ENCODE measurements around the gene MON2. TPM values are rescaled to one million over a fixed set of nuclear protein-coding genes. Genes with fewer than 3 reads are reported as not detected.
A peak's percentile ranks its signal among the peaks of the same experiment; 100 is the strongest.

Gene MON2, protein sequence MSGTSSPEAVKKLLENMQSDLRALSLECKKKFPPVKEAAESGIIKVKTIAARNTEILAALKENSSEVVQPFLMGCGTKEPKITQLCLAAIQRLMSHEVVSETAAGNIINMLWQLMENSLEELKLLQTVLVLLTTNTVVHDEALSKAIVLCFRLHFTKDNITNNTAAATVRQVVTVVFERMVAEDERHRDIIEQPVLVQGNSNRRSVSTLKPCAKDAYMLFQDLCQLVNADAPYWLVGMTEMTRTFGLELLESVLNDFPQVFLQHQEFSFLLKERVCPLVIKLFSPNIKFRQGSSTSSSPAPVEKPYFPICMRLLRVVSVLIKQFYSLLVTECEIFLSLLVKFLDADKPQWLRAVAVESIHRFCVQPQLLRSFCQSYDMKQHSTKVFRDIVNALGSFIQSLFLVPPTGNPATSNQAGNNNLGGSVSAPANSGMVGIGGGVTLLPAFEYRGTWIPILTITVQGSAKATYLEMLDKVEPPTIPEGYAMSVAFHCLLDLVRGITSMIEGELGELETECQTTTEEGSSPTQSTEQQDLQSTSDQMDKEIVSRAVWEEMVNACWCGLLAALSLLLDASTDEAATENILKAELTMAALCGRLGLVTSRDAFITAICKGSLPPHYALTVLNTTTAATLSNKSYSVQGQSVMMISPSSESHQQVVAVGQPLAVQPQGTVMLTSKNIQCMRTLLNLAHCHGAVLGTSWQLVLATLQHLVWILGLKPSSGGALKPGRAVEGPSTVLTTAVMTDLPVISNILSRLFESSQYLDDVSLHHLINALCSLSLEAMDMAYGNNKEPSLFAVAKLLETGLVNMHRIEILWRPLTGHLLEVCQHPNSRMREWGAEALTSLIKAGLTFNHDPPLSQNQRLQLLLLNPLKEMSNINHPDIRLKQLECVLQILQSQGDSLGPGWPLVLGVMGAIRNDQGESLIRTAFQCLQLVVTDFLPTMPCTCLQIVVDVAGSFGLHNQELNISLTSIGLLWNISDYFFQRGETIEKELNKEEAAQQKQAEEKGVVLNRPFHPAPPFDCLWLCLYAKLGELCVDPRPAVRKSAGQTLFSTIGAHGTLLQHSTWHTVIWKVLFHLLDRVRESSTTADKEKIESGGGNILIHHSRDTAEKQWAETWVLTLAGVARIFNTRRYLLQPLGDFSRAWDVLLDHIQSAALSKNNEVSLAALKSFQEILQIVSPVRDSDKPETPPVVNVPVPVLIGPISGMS (N-terminal part only)
- total RNA-seq (57.9 TPM), polyA plus RNA-seq (ENCODE audit: insufficient read depth, low read depth, low replicate concordance) (11.6 TPM)
- long read RNA-seq, donor 1, partial matches to known transcripts: 0 of 2 reads
- long read RNA-seq, donor 1, other reads (novel, unspliced or antisense): 0 of 2 reads
- long read RNA-seq, donor 2, partial matches to known transcripts: 5 of 8 reads
- long read RNA-seq, donor 2, other reads (novel, unspliced or antisense): 0 of 8 reads
- long read RNA-seq, donor 3, full-length matches to known transcripts: 3 of 9 reads
- long read RNA-seq, donor 3, partial matches to known transcripts: 6 of 9 reads
- long read RNA-seq, donor 3, other reads (novel, unspliced or antisense): 0 of 9 reads
- long read RNA-seq, donor 4, full-length matches to known transcripts: 4 of 20 reads
- long read RNA-seq, donor 4, partial matches to known transcripts: 16 of 20 reads
- long read RNA-seq, donor 4, other reads (novel, unspliced or antisense): 0 of 20 reads
- long read RNA-seq, donor 5: 0 reads
- long read RNA-seq, donor 6: 0 reads
- long read RNA-seq, donor 7, full-length matches to known transcripts: 5 of 28 reads
- long read RNA-seq, donor 7, partial matches to known transcripts: 10 of 28 reads
- long read RNA-seq, donor 7, other reads (novel, unspliced or antisense): 13 of 28 reads
- long read RNA-seq, donor 8: 0 reads
- long read RNA-seq, donor 9: 0 reads
- long read RNA-seq, donor 10, partial matches to known transcripts: 11 of 14 reads
- long read RNA-seq, donor 10, other reads (novel, unspliced or antisense): 0 of 14 reads

DNA sequence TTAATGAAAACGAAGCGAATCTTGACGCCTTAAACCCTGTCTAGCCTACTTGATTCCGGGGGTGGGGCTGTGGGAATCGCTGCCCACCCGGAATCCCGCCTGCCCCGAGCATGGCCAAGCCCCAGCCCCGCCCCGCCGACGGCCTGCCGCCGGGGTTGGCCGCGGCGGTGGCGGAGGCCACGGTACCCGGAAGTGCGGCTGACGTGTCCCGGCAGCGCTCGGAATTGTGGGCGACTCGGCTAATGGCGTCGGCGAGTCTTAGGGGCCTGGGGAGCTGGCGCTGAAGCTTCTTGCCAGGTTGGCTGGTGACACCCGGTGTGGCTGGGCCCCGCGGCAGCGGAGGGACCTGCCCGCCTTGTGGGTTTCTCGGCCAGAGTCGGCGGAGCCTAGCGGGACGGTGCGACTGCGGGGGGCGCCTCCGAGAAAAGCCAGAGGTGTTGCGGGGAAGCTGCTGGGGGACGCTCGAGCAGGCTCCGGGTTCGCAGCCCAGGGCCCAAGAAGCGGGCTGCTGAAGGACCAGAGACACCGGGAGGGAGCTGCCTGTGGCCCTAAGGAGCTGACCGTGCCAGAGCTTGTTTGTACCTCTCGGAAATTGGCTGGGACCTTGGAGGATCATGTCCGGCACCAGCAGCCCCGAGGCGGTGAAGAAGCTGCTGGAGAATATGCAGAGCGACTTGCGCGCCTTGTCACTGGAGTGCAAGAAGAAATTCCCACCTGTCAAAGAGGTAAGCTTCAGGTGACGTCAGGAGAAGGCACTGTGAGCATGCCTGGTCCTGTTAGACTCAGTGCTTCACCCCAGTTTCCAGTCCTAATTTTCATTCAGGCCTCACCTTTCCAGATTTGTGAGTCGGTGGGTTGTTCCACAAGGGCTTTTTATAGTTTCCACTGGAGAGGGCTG lies at the start of gene MON2:
Gene MON2 (plus strand): TSS at position 233 of the 898 bp plus-strand sequence. CDS start 382 bp downstream, at position 615.
- Histone ChIP-seq H3K4me3 (ENCODE audit: low read length in 3 of 3) (peak within 1 kb of the TSS; percentile 95 to 98 (median 95)), H3K4me1 (ENCODE audit: control insufficient read depth in 2 of 3, insufficient read depth in 2 of 3, low read depth in 1 of 3, low read length in 3 of 3) (peaks cover 0 to 2% (median 0%) of the 10 kb centered on the region in 3 donors), H3K9me3 (ENCODE audit: control insufficient read depth in 2 of 3, insufficient read depth in 1 of 3, low read length in 3 of 3) (no peaks in the 10 kb centered on the region), H3K36me3 (ENCODE audit: control insufficient read depth in 2 of 3, insufficient read depth in 3 of 3, low read length in 3 of 3) (no peaks in the 10 kb centered on the region), H3K27me3 (ENCODE audit: control insufficient read depth, insufficient read depth, low read length) (no peaks in the 10 kb centered on the region), H3K27ac (ENCODE audit: low read depth in 2 of 2, low read length in 2 of 2) (peak within 1 kb of the TSS; percentile 77 to 86), H3K9ac (ENCODE audit: low read length in 3 of 3) (peak within 1 kb of the TSS; percentile 87 to 95 (median 91))
- DNase-seq (peak; percentile 90 to 97 (median 95)), FAIRE-seq (no peak)
- TF ChIP-seq, protein P1, sequence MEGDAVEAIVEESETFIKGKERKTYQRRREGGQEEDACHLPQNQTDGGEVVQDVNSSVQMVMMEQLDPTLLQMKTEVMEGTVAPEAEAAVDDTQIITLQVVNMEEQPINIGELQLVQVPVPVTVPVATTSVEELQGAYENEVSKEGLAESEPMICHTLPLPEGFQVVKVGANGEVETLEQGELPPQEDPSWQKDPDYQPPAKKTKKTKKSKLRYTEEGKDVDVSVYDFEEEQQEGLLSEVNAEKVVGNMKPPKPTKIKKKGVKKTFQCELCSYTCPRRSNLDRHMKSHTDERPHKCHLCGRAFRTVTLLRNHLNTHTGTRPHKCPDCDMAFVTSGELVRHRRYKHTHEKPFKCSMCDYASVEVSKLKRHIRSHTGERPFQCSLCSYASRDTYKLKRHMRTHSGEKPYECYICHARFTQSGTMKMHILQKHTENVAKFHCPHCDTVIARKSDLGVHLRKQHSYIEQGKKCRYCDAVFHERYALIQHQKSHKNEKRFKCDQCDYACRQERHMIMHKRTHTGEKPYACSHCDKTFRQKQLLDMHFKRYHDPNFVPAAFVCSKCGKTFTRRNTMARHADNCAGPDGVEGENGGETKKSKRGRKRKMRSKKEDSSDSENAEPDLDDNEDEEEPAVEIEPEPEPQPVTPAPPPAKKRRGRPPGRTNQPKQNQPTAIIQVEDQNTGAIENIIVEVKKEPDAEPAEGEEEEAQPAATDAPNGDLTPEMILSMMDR (IDR thresholded peaks at IDR 0.05; ENCODE audit: borderline replicate concordance, extremely low read depth, insufficient read depth): no peak
- intact Hi-C loops (cut with DNase I): no loop called here

GRCh38 chr12:62426089-62426488 lies 40.5 kb upstream of the MON2 start:
- TF ChIP-seq, protein P1 (IDR thresholded peaks at IDR 0.05; ENCODE audit: borderline replicate concordance, extremely low read depth, insufficient read depth): no peak
- peaks cover 0 to 6% (median 0%) of the 10 kb centered on the region in 3 donors for H3K9me3 ChIP-seq (ENCODE audit: control insufficient read depth in 2 of 3, insufficient read depth in 1 of 3, low read length in 3 of 3)
- DNase-seq: no peak
- H3K27ac ChIP-seq (ENCODE audit: low read depth in 2 of 2, low read length in 2 of 2): no peak overlapping the region
- H3K4me1 ChIP-seq (ENCODE audit: control insufficient read depth in 2 of 3, insufficient read depth in 2 of 3, low read depth in 1 of 3, low read length in 3 of 3): no peaks in the 10 kb centered on the region
- H3K27me3 ChIP-seq (ENCODE audit: control insufficient read depth, insufficient read depth, low read length): no peaks in the 10 kb centered on the region
- H3K9ac ChIP-seq (ENCODE audit: low read length in 3 of 3): no peak overlapping the region
- intact Hi-C loops (cut with DNase I): no loop called here
- no peak overlapping the region for H3K4me3 ChIP-seq (ENCODE audit: low read length in 3 of 3)
- FAIRE-seq: no peak
- H3K36me3 ChIP-seq (ENCODE audit: control insufficient read depth in 2 of 3, insufficient read depth in 3 of 3, low read length in 3 of 3): no peaks in the 10 kb centered on the region
